NB4 (cell line): ENCODE results near the gene CPNE5.

Source experiments
- CTCF ChIP-seq: IDR thresholded peaks from one replicate; pipeline ENCODE4 v1.5.1; 2012; ENCODE audit warnings: low read depth, low read length
- MYC ChIP-seq: IDR thresholded peaks from 2 replicates; pipeline ENCODE4 v1.6.1; 2011; ENCODE audit warnings: low read depth, low read length
- POLR2A ChIP-seq: IDR thresholded peaks from 2 replicates; pipeline ENCODE4 v1.6.1; 2011; ENCODE audit warnings: mild to moderate bottlenecking; ENCODE audit not compliant: insufficient read length; ENCODE audit errors: extremely low read depth

DNA sequence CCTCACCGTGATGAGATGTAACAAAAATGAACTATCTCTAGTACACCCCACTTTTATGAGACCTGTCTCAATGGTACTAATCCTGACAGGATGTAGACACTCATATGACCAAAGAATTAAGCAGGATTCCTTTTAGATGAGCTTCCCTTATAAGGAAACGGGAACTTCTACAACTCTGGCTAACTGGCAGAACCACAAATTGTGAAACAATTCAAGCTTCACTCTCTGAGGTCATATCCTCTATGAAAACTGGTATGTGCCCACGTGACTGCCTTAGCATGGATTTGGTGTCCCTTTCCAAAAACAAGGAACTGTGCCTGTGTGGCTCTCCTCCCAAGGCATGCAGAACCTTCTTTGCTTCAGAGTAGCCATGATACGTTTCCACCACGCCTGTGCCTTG, 14.1 kb upstream of the CPNE5 start:
- TF ChIP-seq CTCF (no peak), POLR2A (no peak), MYC (peak; percentile 55)
